GM18502 (cell line): ENCODE data around the gene C9orf43.
"Not testable (repeated sequence)": the region's sequence is repeated elsewhere in the genome, so short reads cannot be mapped to it uniquely, and the experiment has no call there.

ENCODE experiments used
- ATAC-seq: cut with Tn5 transposase; IDR thresholded peaks from one replicate; pipeline ENCODE4 v1.9.1; 2021; ENCODE audit warnings: mild to moderate bottlenecking; ENCODE audit not compliant: unreplicated experiment, poor library complexity

Gene C9orf43, protein sequence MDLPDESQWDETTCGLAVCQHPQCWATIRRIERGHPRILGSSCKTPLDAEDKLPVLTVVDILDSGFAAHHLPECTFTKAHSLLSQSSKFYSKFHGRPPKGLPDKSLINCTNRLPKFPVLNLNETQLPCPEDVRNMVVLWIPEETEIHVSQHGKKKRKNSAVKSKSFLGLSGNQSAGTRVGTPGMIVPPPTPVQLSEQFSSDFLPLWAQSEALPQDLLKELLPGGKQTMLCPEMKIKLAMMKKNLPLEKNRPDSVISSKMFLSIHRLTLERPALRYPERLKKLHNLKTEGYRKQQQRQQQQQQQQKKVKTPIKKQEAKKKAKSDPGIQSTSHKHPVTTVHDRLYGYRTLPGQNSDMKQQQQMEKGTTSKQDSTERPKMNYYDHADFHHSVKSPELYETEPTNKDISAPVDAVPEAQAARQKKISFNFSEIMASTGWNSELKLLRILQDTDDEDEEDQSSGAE

DNA sequence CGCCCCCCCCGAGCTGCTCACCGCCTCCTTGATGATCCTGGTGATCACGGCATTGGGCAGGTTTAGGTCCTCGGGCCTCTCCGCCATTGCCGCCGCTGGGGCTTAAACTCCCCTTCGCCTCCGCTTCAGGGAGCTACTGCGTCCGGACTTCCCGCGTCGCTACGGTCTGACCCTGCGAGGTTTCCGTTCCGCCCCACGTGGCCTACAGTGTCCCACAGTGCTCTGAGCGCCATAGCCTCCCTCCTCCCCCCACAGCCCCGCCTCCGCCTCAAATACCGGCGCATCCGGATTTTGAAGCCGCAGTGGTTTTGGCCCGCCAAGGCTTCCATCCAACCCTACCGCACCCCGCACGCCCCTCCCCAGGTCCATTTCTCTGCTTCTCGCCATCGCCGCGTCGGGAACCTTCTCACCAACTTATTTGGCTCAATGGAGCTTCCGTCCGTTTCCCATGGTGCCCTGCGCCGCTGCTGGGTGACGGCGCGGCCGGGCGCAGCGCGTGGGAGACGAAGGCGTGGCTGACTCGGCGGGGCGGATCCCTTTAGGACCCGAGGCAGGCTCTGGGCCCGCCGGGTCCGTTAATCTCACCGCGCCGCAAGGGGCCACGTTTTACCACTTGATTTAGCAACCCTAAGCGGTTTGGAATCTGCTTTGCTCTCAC lies at the start of gene C9orf43, which contains the start of gene POLE3:
TSS of gene C9orf43 (plus strand) at position 541 of the 658 bp plus-strand sequence. CDS start 2,747 bp downstream, outside the sequence.
TSS of gene POLE3 (minus strand) at position 469 of the 658 bp plus-strand sequence. CDS start at position 87, 382 bp downstream.
- ATAC-seq, result peak; percentile 88

DNA sequence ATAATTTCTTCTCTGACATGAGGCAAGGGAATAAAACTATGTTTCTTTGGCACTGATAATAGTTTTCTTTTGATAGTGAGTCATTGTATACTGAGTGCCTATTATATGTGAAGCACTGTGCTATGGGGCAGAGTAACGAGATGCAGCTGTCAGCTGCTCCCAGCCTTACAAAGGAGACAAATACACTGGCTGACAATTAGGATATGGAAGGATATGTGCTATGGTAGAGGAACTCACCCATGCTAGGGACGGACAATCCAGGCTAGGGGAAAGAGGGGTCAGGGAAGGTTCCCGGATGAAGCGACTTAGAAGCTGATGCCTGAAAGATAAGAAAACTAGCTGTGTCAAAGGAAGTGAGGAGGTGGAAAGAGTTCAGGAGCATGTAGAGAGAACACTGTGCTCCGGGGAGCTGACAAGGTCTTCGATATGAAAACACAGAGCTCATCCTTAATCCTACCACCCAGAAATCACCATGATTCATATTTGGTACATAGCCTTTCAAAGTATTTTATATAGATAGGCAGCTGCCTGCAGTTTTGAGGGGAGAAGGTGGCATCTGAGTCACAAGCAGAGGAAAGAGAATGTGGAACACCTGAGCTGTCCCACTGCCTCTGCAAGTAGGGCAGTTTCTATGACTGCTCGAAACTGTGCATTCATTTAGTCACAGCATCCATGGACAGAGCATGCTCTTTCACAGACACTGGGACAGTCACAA lies 49.1 kb upstream of the C9orf43 start:
- ATAC-seq, result no peak

DNA sequence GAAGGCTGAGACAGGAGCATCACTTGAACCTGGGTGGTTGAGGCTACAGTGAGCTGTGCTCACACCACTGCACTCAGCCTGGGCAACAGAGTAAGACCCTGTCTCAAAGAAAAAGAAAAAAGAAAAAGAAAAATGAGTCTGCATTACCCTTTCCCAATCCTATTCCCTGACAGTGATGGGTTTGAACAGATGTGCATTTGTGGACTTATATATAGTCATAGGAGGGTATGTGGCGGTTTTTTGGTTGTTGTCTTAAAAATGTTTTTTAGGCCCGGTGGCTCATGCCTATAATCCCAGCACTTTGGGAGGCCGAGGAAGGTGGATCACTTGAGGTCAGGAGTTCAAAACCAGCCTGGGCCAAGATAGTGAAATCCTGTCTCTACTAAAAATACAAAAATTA lies 47.2 kb upstream of the C9orf43 start:
- ATAC-seq, result no peak

DNA sequence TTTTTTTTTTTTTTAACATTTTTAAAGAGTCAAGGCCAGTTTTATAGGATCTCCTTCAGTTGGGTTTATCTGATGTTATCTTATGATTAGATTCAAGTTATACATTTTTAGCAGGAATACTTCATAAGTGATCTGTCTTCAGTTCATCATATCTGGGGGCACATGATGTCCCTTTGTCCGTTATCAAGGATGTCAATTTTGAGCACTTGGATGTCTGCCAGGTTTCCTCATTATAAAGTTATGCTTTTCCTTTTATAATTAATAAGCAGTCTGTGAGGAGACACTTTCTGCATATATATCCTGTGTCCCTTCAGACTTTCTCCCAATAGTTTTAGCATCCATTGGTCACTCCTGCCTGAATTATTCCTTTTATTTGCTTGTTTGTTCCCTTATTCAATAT lies 45.6 kb upstream of the C9orf43 start:
- no peak for ATAC-seq

DNA sequence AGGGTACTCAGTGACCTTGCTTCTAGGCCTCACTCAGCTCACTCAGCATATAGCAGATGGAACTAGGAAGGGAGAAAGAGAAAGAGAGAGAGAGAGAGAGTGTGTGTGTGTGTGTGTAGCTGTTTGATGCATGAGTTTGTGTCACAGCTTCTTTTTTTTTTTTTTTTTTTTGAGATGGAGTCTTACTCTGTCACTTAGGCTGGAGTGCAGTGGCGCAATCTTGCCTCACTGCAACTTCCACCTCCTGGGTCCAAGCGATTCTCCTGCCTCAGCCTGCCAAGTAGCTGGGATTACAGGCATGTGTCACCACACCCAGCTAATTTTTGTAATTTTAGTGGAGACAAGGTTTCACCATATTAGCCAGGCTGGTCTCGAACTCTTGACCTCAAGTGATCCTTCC lies 44.9 kb upstream of the C9orf43 start:
- not testable (repeated sequence) for ATAC-seq

DNA sequence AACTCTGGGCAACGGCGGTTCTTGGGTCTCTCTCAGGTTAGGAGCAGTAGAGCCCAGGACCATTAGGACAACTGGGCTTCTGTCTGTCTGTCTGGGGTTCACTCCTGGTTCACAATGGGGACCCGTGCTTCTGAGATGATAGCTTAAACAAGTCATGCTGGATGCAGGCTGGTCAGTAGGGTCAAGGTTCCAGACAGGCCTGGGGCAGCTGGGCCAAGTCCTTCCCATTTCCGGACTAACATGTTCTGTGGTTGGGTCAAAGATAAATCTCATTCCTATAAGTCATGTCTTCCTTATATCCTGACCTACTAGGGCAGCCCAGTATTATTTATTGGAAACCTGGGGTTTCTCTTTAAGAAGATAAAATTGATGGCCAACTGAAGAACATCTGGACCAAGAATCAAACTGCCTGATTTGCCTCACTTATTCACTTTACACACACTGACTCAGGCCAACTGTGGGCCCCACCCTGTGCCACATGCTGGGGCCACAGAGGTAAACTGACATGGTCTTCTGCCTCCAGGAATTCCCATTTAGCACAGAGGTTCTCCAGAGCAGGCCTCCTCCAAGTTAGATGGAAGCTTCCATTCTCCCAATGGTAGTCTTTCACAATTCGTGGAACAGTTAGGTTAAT lies 42.1 kb upstream of the C9orf43 start:
- no peak for ATAC-seq

DNA sequence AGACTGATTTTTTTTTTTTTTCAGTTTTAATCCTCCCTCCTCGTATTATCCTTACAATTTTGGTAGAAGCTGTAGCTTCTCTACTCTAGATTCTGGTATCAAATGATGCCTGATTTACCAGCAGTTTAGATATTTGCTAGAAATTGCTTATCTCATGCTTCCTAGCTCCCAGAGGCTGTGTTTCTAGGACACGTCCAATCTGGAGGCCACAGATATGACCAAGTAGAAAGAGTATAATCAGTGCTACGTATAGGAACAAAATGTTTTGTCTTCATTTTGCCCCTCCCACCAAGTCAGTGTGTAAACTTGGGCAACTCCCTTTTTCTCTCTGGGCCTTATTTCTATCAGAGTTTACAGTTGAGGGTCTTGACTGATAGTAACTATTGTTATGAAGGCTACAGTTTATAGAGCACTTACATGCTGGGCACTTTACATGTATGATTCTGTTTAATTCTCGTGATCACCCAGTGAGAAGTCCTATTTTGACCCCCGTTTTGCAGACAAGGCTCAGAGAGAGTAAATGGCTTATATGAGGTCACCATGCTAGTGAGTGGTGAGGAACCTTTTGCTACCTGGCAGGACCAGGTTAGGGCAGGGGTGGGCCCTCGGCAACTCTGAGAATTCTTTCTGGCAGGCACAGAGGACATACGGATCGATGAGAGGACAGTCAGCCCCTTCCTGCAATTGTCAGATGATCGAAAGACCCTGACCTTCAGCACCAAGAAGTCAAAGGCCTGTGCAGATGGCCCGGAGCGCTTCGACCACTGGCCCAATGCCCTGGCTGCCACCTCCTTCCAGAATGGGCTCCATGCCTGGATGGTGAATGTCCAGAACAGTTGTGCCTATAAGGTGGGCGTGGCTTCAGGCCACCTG lies 41.3 kb upstream of the C9orf43 start:
- ATAC-seq, result no peak

DNA sequence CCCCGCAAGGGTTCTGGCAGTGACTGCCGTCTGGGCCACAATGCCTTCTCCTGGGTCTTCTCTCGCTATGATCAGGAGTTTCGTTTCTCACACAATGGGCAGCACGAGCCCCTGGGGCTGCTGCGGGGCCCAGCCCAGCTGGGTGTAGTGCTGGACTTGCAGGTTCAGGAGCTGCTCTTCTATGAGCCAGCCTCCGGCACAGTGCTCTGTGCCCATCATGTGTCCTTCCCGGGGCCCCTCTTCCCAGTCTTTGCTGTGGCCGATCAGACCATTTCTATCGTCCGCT lies 40.7 kb upstream of the C9orf43 start:
- ATAC-seq, result no peak

DNA sequence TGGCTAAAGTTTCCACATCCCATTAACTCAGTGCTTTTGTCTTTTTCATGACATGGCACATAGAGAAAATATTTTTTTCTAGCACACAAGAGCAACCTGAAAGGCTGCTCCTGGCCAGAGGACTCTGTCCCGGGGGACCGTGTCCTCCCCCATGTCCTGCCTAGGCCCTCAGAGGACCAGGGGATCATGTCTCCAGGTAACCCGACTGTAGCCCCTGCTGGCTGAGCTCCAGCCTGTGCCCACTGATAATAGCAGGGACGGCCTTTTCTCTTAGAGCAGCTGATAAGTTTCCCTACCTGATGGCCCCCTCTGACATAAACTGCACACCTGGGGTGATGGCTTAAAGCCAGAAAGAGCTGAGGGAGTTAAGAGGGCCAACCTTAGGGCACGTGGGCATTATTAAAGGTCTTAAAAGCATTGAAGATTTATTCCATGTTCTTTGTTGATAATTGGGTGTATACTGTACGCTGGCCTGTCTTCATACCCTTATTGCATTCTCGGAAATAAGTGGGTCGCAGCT lies 39.7 kb upstream of the C9orf43 start:
- ATAC-seq, result no peak

DNA sequence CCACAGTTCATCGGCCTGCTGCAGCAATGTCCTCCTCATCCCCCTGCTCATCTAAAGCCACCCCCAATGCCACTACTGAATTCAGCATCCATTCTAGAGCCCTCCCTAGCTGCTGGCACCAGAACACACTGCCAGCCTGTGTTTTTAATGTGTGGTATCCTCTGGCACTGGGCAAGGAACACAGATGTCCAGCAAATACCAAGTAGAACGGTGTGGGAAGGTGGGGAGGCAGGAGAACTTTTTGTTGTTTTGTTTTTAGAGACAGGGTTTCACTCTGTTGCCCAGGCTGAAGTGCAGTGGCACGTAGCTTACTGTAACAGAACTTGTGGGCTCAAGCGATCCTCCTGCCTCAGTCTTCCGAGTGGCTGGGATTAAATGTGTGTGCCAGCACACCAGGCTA lies 38.5 kb upstream of the C9orf43 start:
- ATAC-seq, result no peak

DNA sequence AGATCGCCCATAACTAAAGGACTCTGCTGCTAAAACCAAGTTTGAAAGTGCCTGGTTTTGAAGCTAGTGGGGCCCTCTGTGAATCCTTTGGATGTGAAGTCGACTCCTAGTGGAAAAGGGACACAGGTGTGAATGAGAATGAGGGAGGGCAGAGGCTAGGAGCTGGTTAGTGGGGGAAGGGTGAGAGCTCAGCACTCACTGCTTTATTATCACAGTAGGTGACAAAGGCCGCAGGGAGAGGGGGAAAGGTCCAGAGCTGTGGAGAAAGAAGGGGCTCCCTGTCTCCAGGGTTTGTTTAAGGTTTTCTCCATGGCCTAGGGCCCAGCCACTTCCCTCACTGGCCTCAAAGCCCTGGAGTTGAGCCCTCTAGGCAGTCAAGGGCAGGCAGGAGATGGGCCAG lies 37.3 kb upstream of the C9orf43 start:
- no peak for ATAC-seq

DNA sequence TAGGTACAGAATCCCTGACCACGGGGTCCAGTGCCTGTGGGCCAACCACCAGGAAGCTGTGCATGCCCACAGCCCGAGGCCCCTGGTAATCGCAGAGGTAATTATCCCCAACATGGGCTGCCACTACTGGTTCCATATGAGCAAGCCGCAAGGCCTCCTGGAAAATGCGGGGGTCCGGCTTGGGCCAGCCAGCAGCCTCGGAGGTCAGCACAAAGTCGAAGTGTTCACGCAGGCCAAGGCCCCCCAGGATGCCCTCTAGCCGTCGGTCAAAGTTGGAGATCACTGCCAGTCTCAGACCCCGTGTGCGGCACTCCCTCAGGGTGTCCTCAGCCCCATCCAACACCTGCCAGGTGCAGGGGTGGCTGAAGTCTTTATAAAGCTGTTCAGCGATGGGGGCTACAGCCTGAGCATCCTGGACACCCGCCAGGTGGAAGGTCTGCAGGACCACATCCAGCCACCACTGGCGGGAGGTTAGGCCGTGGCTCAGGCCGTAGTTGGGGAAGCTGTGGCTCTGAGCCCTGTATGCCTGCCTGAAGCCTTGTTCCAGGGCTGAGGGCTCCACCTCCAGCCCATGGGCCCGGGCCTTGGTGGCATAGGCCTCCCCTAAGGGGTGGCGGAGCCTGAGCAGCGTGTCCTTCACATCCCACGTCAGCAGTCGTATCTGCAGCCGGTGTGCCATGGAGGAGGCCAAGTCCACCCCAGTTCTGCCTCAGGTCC lies 36.7 kb upstream of the C9orf43 start:
- no peak for ATAC-seq

DNA sequence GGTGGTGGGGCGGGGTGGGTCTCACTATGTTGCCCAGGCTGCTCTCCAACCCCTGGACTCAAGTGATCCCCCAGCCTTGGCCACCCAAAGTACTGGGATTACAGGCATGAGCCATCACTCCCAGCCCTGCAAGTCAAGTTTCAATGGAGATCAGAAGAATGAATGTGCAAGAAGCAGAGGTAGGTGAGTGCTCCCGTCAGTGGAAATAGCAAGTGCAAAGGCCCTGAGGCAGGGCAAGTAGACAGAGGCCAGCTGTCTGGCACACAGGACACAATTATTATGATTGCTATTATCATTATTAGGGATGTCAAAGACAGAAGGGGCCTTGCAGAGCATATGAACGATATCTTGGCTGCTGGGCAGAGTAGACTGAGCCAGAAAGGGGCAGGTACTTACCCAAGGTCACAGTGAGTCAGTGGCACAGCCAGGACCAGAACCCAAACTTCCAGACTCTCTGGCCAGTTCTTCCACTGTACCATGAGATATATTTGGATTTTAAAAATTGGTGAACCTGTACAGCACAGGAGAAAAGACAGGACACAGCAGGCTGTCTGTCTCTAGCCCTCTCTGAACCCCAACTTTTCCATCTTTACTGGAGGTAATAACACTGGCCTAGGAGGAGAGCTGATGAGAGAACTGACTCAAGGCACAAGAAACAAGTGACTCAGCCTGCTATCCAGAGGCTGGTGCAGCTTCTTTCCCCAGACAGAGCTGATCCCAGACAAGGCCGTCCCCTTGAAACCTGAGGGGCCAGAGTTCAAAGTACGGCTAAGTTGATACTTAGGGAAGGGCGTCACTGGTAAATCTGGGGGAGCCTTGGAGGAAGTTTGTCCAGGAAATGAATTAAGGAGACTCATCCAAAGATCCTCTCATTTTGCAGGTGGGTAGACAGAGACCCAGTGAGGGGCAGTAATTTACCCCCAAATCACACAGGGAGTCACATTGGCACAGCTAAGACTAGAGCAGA lies 35.2 kb upstream of the C9orf43 start:
- ATAC-seq, result no peak

DNA sequence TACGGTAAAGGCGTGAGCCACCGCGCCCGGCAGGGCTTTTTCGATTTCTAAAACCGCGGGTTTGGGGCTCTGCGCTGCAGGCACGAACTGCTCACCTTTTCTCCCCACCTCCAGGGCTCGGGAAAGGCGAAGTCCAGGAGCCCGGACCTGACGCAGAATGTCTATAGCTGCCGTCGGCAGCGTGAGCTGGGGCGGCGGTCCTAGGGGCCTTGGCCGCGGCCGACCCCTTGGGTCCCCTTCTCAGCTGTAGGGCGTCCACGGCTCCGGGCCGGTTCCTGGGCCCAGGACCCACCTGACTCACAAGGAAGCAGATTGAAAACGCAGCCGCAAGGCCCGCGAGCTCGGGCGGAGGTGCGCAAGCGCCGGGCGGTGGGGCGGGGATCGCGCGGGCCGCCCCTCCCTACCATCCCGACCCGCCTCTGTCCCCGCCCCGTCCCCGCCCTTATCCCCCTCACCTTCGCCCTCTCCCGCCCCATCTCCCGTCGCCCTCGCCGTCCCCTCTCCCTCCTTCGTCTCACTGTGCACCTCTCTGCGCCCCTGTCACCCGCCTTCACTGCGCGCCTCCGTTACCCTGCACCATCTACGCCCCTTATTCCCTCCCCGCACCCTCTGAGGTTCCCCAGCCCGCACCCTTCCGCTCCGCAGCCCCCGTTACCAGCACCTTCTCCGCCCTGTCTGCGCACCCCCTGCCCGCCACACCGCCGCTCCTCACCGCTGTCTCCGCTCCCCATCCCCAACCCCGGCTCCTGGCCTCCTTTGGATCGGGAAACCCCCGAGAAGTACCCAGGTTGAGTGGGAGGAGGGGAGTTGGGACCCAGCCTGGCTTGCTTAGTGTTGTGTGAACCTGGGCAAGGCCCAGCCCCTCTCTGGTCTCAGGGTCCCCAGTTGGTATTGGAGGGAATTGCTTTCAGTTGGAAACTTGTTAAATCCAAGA lies 33.6 kb upstream of the C9orf43 start, which contains the start of gene HDHD3:
TSS of gene HDHD3 (minus strand) at position 353 of the 934 bp plus-strand sequence. CDS start 2,632 bp downstream, outside the sequence.
- ATAC-seq, result peak; percentile 74

DNA sequence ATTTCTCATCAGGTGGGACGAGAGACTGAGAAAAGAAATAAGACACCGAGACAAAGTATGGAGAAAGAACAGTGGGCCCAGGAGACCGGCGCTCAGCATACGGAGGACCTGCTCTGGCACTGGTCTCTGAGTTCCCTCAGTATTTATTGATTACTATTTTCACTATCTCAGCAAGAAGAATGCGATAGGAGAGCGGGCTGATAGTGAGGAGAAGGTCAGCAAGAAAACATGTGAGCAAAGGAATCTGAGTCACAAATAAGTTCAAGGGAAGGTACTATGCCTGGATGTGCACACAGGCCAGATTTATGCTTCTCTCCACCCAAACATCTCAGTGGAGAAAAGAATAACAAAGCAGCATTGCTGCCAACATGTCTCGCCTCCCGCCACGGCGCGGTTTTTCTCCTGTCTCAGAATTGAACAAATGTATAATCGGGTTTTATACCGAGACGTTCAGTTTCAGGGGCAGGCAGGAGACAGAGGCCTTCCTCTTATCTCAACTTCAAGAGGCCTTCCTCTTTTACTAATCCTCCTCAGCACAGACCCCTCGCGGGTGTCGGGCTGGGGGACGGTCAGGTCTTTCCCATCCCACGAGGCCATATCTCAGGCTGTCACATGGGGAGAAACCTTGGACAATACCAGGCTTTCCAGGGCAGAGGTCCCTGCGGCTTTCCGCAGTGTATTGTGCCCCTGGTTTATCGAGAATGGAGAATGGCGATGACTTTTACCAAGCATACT lies 31.3 kb upstream of the C9orf43 start:
- not testable (repeated sequence) for ATAC-seq

DNA sequence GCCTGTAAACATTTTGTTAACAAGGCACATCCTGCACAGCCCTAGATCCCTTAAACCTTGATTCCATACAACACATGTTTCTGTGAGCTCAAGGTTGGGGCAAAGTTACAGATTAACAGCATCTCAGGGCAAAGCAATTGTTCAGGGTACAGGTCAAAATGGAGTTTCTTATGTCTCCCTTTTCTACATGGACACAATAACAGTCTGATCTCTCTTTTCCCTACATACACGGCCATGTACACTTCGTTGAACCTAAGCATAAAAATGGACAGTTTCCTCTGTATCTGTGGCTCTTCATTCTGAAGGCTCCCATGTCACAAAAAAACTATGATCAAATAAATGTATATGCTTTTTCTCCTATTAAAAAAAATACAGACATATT lies 30.7 kb upstream of the C9orf43 start:
- not testable (repeated sequence) for ATAC-seq
